GM23248 (cell line): Measurements from ENCODE around the gene PELI2. TPM values are rescaled to one million over a fixed set of nuclear protein-coding genes. Genes with fewer than 3 reads are reported as not detected.

Source experiments
- DNase-seq: peaks from one replicate; pipeline ENCODE4 v3.0.0-alpha.2; 2015
- H2AFZ ChIP-seq: fragments of 200-600 bp; sonication (generic); 2 replicates; pipeline ENCODE4 v1.6.1; 2016; ENCODE audit warnings: antibody characterized with exemption
- H3F3A ChIP-seq: fragments of 200-600 bp; sonication (generic); 2 replicates; pipeline ENCODE4 v1.6.1; 2016; ENCODE audit warnings: mild to moderate bottlenecking, antibody characterized with exemption, mixed run types; ENCODE audit not compliant: insufficient read depth
- H3K27ac ChIP-seq: fragments of 200-600 bp; sonication (generic); 2 replicates; pipeline ENCODE4 v1.5.1; 2016; ENCODE audit warnings: mild to moderate bottlenecking
- H3K27me3 ChIP-seq: fragments of 200-600 bp; sonication (generic); replicated peaks from 2 replicates; pipeline ENCODE4 v1.6.1; 2016; ENCODE audit warnings: mild to moderate bottlenecking; ENCODE audit not compliant: insufficient read depth
- H3K36me3 ChIP-seq: fragments of 200-600 bp; sonication (generic); 2 replicates; pipeline ENCODE4 v1.6.1; 2016; ENCODE audit warnings: low read depth, mild to moderate bottlenecking
- H3K4me1 ChIP-seq: fragments of 200-600 bp; sonication (generic); 2 replicates; pipeline ENCODE4 v1.6.1; 2016; ENCODE audit warnings: mild to moderate bottlenecking; ENCODE audit not compliant: insufficient read depth
- H3K4me2 ChIP-seq: fragments of 200-600 bp; sonication (generic); one replicate; pipeline ENCODE4 v1.6.1; 2016; ENCODE audit warnings: mild to moderate bottlenecking; ENCODE audit not compliant: unreplicated experiment
- H3K4me3 ChIP-seq: fragments of 200-600 bp; sonication (generic); 2 replicates; pipeline ENCODE4 v1.5.1; 2016; ENCODE audit warnings: mild to moderate bottlenecking
- H3K79me2 ChIP-seq: fragments of 200-600 bp; sonication (generic); 2 replicates; pipeline ENCODE4 v1.6.1; 2016; ENCODE audit warnings: mild to moderate bottlenecking; ENCODE audit not compliant: insufficient read depth
- H3K9ac ChIP-seq: fragments of 200-600 bp; sonication (generic); 2 replicates; pipeline ENCODE4 v1.6.1; 2016; ENCODE audit warnings: mild to moderate bottlenecking
- H3K9me2 ChIP-seq: fragments of 200-600 bp; sonication (generic); 2 replicates; pipeline ENCODE4 v1.6.1; 2016; ENCODE audit warnings: mixed run types, mild to moderate bottlenecking, moderate library complexity; ENCODE audit not compliant: insufficient read depth
- H3K9me3 ChIP-seq: fragments of 200-600 bp; sonication (generic); one replicate; pipeline ENCODE4 v1.6.1; 2017; ENCODE audit warnings: low read depth
- H4K20me1 ChIP-seq: fragments of 200-600 bp; sonication (generic); 2 replicates; pipeline ENCODE4 v1.6.0; 2016; ENCODE audit not compliant: insufficient read depth
- EZH2 ChIP-seq: fragments of 200-600 bp; sonication (generic); IDR thresholded peaks from 2 replicates; pipeline ENCODE4 v1.6.1; 2018; ENCODE audit warnings: antibody characterized with exemption, mild to moderate bottlenecking; ENCODE audit not compliant: insufficient read depth, poor library complexity, severe bottlenecking
- EZH2phosphoT487 ChIP-seq: fragments of 200-600 bp; sonication (generic); IDR thresholded peaks from 2 replicates; pipeline ENCODE4 v1.6.1; 2018; ENCODE audit warnings: antibody characterized with exemption, moderate library complexity, mild to moderate bottlenecking, low read depth; ENCODE audit not compliant: insufficient read depth
- WGBS, 2 experiments: methylation state at CpG; one replicate each; pipeline ENCODE4 v1.1.6; 2015 to 2017; ENCODE audit warnings: low lambda C conversion rate in 2 of 2, low coverage in 1 of 2; ENCODE audit errors: missing lambda C conversion rate in 2 of 2; 5-methylcytosine and 5-hydroxymethylcytosine counted together
- in situ Hi-C: fragments of 300-500 bp; cut with MboI; formaldehyde crosslinking; loops from 2 replicates; pipeline ENCODE4 v1.15.0; 2020
- polyA plus RNA-seq: library from polyadenylated mRNA; unstranded; fragments of >200 nt; fragmentation: Nextera tagmentation; extraction: Ambion mirVana; gene quantifications from 2 replicates; pipeline ENCODE4 v1.2.1, GENCODE V29; 2016
- total RNA-seq: library from RNA; depleted of rRNA; stranded (reverse); fragments of >200 nt; shearing (Covaris generic); gene quantifications from 2 replicates; pipeline ENCODE4 v1.2.3, GENCODE V29; 2014

The PELI2 gene
- total and polyA plus RNA-seq, 2 experiments from 2014 or later = 1.2 to 1.3 TPM

GRCh38 chr14:56120091-56120691 lies 2.0 kb downstream of the PELI2 start:
- Histone ChIP-seq H3K27me3 (no peaks in the 10 kb centered on the region), H3K27ac (peak overlapping the region; percentile 26; the same call in 1 of the 2 replicates)

GRCh38 chr14:56121816-56122215 lies 3.6 kb downstream of the PELI2 start:
- Histone ChIP-seq H3K9me3 (no peaks in the 10 kb centered on the region), H3K9me2 (no peaks in the 10 kb centered on the region), H3K4me1 (peaks cover 20% of the 10 kb centered on the region), H4K20me1 (no peaks in the 10 kb centered on the region), H3K27ac (no peak overlapping the region), H3K27me3 (no peaks in the 10 kb centered on the region), H3K79me2 (0 out of 2 replicates have a peak, but pooled peaks cover 6% of the 10 kb centered on the region), H3K4me2 (no peak overlapping the region), H3K36me3 (no peaks in the 10 kb centered on the region), H3K4me3 (no peak overlapping the region), H3F3A (peaks cover 20% of the 10 kb centered on the region; the same call in 1 of the 2 replicates), H3K9ac (no peak overlapping the region), H2AFZ (no peak overlapping the region)
- in situ Hi-C loops = no loop called here
- DNase-seq = no peak
- TF ChIP-seq EZH2phosphoT487 (no peak), EZH2 (no peak)
- 92 to 93% methylated on average over 3 of the region's 3 CpGs for WGBS, 2 experiments

More at GRCh38 chr14:56120091-56120691, 2.0 kb downstream of the PELI2 start:
- 14 to 16% methylated on average over 13 of the region's 13 CpGs for WGBS, 2 experiments
- no peaks in the 10 kb centered on the region for H3K9me2 ChIP-seq
- H2AFZ ChIP-seq = peak overlapping the region; percentile 92
- peak overlapping the region; percentile 90 for H3K4me2 ChIP-seq
- H3K36me3 ChIP-seq = no peaks in the 10 kb centered on the region
- H3K9ac ChIP-seq = peak overlapping the region; percentile 82
- 0 out of 2 replicates have a peak, but pooled peaks cover 6% of the 10 kb centered on the region for H3K79me2 ChIP-seq
- TF ChIP-seq EZH2 (no peak), EZH2phosphoT487 (no peak)
- in situ Hi-C loops = no loop called here
- DNase-seq = peak; percentile 63
- no peaks in the 10 kb centered on the region for H4K20me1 ChIP-seq
- peaks cover 20% of the 10 kb centered on the region; the same call in 1 of the 2 replicates for H3F3A ChIP-seq
- no peaks in the 10 kb centered on the region for H3K9me3 ChIP-seq
- peak overlapping the region; percentile 98 for H3K4me3 ChIP-seq
- peaks cover 20% of the 10 kb centered on the region for H3K4me1 ChIP-seq

GRCh38 chr14:56122301-56122700 lies 4.1 kb downstream of the PELI2 start:
- H3K9ac ChIP-seq = no peak overlapping the region
- no peak overlapping the region for H3K4me3 ChIP-seq
- H3K27ac ChIP-seq = no peak overlapping the region
- peaks cover 20% of the 10 kb centered on the region for H3K4me1 ChIP-seq
- DNase-seq = peak; percentile 37
- H3K79me2 ChIP-seq = 0 out of 2 replicates have a peak, but pooled peaks cover 6% of the 10 kb centered on the region
- no peaks in the 10 kb centered on the region for H3K9me3 ChIP-seq
- H4K20me1 ChIP-seq = no peaks in the 10 kb centered on the region
- no peaks in the 10 kb centered on the region for H3K27me3 ChIP-seq
- no peaks in the 10 kb centered on the region for H3K9me2 ChIP-seq
- no peak overlapping the region for H2AFZ ChIP-seq
- H3K36me3 ChIP-seq = no peaks in the 10 kb centered on the region
- no peak overlapping the region for H3K4me2 ChIP-seq
- no peak for TF ChIP-seq EZH2phosphoT487
- no peak for TF ChIP-seq EZH2
- in situ Hi-C loops = no loop called here
- 44 to 46% methylated on average over 2 of the region's 2 CpGs for WGBS, 2 experiments
- peaks cover 16% of the 10 kb centered on the region; the same call in 1 of the 2 replicates for H3F3A ChIP-seq

- H2AFZ ChIP-seq = no peak overlapping the region
- H3K79me2 ChIP-seq = 0 out of 2 replicates have a peak, but pooled peaks cover 6% of the 10 kb centered on the region
- H3K27me3 ChIP-seq = no peaks in the 10 kb centered on the region
- H3K4me3 ChIP-seq = no peak overlapping the region
- no peaks in the 10 kb centered on the region for H3K9me2 ChIP-seq
- H3K36me3 ChIP-seq = no peaks in the 10 kb centered on the region
- peaks cover 20% of the 10 kb centered on the region for H3K4me1 ChIP-seq
- in situ Hi-C loops = no loop called here
- no peak for TF ChIP-seq EZH2
- TF ChIP-seq EZH2phosphoT487 = no peak
- DNase-seq = peak; percentile 23
- H3K27ac ChIP-seq = no peak overlapping the region
- WGBS, 2 experiments = 57 to 62% methylated on average over 2 of the region's 2 CpGs
- H4K20me1 ChIP-seq = no peaks in the 10 kb centered on the region; the same call in 1 of the 2 replicates
- no peak overlapping the region for H3K4me2 ChIP-seq
- H3K9me3 ChIP-seq = no peaks in the 10 kb centered on the region
- H3F3A ChIP-seq = peaks cover 14% of the 10 kb centered on the region; the same call in 1 of the 2 replicates
- no peak overlapping the region for H3K9ac ChIP-seq
Observed at GRCh38 chr14:56124327-56124726, 6.1 kb downstream of the PELI2 start.
